NCI-H69 (cell line): ENCODE measurements around the gene BLOC1S5.
A peak's percentile ranks its signal among the peaks of the same experiment; 100 is the strongest.

ENCODE experiments used
- DNase-seq: peaks from one replicate; lab custom pipeline; 2025; lab: John Stamatoyannopoulos, UW

Gene BLOC1S5, protein sequence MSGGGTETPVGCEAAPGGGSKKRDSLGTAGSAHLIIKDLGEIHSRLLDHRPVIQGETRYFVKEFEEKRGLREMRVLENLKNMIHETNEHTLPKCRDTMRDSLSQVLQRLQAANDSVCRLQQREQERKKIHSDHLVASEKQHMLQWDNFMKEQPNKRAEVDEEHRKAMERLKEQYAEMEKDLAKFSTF

DNA sequence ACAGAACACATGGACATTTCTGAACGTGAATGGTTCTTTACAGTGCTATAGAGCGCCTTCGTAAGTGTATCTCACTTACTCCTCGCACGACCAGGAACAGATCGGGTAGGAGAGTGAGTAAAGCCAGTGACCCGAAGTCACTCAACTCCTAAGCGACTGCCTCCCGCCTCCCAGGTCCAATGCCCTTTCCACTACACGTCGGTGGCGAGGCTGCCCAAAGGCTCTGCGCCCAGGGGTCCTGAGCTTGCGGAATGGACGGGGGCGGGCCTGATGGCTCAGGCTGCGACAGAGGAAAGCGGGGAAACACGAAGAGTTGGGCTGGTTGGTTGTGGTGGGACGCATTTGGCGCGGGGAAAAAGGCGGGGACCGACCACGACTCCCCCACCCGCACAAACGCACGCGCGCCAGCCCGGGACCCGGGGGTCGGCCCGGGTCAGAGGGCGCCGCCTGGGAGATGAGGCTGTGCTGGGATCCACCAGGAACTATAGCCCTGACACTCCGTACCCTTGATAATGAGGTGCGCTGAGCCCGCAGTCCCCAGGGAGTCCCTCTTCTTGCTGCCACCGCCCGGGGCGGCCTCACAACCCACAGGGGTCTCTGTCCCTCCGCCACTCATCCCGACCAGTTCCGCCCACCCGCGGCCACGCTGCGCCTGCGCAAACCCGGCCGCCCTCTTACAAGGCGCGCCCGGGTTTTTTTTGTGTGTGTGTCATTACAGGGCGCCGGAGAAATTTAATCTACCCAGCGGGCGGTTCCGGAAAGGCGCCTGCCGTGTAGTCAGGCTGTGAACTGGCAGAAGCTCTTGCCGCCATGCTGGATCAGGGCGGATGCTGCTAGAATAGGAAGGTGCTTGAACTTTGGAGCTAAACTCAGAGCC lies at the start of gene BLOC1S5:
Gene BLOC1S5, minus strand, starts transcription at position 629 of the 877 bp plus-strand sequence. Its CDS starts 13 bp downstream, at position 616.
- DNase-seq = peak; percentile 100

DNA sequence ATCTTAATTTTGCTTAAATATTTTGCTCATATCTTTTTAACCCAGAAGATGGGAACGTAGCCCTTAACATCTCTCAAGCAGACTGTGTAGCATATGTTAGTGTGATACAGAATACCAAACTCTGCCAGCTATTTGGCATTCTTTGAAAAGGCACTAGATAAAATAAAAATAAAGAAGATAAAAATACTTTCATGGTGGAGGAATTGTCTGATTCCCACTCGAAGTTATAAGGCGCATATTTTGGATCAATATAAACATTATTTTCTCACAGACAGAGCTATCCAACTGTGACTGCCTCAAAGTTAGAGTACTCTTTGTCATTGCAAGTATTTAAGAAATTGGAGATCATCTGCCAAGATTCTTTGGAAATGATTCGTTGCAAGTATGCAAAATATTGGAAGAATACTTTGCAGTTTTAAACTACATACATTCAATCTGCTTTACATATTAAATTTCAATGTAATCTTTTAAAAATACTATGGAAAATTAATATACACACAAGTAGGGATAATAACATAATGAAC lies 49.0 kb upstream of the BLOC1S5 start:
- DNase-seq = no peak

DNA sequence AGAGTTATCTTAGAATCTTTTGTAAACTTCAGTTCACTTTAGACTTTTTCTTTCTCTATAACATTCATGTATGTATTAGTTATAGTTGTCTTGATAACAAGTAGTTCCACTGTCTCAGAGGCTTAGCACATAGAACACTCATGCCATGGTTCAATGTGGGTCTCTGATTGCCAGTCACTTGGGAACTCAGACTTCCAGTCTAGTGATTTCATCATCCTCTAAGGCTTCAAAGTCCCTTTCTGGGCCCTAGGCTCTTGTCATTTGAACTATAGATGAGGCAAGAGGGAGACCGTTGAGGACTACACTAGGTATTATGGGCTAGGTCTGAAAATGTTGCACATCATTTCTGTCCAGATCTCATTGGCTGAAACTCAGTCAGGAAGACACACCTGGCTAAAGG lies 46.5 kb upstream of the BLOC1S5 start:
- DNase-seq = no peak

DNA sequence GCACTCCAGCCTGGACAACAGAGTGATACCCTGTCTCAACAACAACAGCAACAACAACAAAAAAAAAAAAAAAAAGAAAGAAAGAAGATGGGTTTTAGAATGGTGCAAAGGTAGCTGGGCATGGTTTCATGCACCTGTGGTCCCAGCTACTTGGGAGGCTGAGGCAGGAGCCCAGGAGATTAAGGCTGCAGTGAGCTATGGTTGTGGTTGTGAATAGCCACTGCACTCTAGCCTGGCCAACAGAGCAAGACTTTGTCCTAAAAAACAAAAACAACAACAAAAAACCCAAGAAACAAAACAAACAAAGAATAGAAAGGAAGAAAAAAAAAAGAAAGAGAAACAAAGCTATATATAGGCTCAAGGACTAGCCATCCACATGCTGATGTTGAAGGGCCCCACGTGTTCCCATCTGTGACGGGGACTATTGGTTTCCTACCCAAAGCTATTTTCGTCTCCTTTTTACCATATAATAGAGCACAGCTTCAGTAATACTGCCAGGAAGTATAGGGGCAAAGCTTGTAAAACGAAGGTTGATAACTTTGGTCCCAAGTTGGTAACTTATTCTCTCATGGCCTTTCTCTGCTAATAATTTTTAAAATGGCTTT lies 46.0 kb upstream of the BLOC1S5 start:
- DNase-seq = no peak

DNA sequence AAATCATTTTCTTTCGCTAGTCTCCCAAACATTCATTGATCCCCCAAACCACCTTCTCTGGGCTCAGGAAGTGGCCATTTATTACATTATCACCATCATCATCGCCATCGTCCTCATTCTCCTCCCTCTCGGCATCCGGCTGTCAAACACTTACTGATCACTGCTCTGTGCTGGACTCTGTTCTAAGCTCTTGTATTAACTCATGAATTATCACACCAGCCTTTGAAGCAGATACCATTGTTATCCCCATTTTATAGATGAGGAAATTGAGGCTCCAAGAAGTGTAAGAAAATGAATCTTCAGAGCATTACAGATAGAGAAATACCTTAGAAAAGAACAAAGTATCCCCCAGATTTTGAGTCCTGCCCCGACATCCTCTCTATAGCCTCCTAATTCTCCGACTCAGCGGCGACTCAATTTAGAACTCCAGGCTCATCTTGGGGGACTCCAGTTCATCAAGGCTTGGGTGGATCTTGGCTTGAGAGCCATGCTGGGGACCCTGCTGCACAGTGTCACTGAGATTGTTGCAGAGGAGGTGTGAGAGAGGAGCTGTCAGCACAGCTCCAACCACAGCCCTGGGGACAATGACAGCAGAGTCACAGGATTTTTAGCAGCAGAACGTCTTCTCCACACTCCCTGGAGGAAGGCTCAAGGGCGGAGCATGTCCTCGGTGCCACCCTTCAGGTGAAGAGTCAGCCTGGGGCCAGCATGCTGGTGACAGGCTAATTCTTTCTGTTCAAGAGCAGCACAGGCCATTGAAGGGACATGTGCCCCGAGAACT lies 44.8 kb upstream of the BLOC1S5 start:
- DNase-seq = no peak

DNA sequence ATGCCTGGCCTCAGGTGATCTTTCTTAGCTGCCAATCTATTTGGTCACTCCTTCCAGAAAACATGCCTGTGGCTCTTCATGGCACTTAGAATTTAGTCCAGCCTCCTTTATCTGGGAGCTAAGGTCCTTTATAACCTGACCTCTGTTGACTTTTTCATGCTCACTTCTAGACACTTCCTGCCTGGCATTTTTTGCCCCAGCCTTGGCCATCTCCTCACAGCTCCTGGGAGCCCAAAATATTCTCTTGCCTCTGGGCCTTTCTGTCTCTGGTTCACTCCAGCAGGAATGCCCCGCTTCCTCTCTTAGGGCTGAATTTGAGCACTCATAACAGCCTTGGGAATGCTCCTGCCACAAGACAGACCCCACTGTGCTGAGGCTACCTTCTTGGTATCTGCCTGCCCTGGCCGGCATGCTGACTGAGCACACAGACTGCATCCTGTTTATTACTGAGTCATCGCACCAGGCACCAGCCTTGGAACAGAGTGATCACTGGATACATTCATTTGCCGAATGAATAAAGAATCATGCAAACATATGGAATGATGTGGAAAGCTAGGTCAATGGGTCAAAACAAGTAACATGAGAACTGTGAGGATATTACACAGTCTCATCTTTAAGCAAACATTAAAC lies 44.0 kb upstream of the BLOC1S5 start:
- DNase-seq = peak; percentile 43

DNA sequence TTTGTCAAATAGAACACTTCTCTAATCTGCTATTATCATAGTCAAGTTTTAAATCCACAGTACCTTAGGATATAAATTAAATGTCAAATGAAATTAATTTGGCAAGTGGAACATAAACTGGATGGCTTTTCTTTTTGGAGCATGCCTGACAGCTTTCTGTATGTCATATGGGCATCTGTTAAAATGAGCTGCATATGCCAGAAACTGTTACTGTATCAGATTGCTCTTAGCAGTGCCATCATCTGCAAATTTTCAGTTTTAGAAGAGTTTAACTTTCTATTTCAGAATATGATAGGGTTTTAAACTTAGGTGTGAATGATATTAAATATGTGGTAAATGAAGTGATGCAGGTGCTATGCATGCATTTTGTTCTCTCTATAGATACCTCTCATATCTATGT lies 41.6 kb upstream of the BLOC1S5 start:
- no peak for DNase-seq

DNA sequence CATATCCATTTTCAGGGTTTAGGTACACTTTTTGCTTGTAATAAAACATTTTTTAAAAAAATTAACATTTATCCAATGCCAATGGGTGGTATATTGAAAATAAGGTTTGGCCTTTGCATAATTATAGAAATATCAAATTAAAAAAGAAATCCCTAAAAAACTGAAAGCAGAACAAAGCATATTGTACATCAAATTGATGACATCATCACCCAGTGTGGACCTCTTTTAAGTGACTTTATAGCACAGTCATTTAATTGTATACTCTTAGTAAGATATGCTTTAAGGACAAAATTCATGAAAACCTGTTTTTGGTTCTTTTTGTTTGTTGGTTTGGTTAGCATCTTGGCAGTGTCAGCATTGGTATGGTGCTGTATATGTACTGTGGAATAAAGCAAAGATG lies 39.5 kb upstream of the BLOC1S5 start:
- no peak for DNase-seq

DNA sequence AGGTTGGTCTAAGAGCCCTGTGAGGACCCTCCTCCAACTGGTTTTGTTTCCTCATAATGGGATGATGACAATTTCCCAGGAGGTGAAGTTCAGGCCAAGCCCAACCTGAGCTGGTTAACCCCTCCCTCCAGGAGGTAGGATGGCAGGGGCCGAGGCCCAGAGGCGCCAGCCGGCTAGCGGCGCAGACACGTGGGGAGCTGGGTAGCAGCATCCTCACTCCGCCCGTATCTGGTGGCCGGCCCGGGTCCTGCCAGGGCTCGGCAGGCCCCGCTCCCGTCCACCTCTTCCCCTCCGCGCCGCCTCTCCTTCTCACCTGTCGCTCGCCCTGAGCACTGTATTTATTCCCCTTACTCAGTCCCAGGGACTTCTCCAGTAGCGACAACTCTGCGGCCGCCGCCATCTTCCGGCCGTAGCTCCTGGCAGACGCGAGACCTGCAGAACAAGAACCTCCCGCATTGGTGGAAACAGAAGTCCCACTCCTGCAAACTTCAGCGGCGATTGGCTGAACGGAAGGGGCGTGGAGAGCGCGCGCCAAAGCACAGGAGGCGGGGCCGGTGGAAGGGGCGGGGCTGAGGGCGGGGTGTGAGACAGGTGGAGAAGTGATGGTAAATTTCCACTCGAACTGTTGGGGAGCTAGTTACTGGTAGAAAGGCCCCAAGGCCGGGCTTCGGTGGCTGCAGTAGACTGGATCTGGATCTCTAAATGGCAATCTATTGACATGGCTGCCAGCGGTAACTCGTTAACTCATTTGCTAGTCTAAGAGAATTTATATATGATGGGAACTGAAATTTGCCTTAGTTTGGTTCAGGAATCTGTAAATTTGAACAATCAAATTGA lies 38.2 kb upstream of the BLOC1S5 start, which contains the start of gene EEF1E1:
Gene EEF1E1, minus strand, starts transcription at position 427 of the 837 bp plus-strand sequence. Its CDS starts 27 bp downstream, at position 400.
- peak; percentile 98 for DNase-seq

DNA sequence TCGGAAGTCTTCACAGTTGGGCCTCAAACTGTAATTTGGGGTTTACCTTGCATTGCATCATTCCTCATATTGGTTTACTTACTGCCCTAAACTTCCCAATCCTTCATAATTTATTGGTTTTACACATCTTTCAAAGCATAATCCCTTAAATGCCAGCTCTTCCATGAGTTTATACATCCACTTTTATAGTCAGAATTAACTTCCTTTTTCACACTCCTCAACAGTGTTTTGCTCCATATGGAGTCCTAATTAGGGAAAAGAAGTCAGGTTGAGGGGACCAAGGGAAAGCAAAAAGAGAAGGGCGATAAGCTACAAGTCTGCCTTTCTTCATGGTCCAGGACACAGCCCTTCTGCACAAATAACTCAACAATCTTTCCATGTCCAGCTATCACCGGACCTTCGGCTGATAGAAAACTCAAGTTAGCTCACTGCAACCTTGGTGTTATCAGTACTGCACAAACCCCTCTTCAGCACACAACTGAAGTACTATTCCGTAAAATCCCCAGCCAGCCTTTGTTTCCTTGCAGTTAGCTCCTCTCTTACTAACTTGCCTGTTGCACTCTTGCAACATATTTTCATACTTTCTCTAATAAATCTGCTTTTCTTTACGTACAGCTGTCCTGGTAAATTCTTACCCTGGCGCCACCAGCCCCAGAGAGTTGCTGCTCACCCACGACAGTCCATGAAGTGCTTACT lies 36.1 kb upstream of the BLOC1S5 start:
- DNase-seq = no peak

DNA sequence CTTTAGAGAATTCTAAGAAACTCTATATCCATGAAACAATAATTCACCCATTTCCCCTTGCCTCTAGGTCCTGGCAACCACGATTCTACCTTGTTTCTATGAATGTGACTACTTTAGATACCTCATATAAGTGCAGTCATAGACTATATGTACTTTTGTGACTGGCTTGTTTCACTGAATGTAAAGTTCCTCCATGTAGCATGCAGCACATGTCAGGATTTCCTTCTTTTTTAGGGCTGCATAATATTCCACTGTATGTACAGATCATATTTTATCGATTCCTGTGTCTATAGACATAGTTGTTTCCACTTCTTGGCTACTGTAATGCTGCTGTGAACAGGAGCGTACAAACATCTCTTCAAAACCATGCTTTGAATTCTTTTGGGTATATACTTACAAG lies 26.5 kb upstream of the BLOC1S5 start:
- DNase-seq = no peak

DNA sequence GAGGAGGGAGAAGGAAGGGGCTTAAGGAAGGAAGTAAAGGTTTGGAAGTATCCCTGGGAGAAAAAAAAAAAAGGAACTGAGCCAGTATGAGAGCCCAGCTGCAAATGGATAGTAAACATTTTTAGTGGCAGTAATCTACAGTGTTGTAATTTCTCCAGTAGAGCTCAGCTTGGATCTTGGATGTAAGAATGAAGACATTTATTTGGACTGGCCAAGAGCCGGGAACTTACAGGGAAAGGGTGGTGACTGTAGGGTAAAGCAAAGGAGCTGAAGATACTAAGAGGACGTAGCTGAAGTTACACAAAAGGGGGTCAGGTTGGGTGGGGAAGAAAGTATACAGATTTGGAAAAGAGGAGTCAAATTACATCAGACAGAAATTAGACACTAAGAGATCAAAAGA lies 24.7 kb upstream of the BLOC1S5 start:
- DNase-seq = no peak

DNA sequence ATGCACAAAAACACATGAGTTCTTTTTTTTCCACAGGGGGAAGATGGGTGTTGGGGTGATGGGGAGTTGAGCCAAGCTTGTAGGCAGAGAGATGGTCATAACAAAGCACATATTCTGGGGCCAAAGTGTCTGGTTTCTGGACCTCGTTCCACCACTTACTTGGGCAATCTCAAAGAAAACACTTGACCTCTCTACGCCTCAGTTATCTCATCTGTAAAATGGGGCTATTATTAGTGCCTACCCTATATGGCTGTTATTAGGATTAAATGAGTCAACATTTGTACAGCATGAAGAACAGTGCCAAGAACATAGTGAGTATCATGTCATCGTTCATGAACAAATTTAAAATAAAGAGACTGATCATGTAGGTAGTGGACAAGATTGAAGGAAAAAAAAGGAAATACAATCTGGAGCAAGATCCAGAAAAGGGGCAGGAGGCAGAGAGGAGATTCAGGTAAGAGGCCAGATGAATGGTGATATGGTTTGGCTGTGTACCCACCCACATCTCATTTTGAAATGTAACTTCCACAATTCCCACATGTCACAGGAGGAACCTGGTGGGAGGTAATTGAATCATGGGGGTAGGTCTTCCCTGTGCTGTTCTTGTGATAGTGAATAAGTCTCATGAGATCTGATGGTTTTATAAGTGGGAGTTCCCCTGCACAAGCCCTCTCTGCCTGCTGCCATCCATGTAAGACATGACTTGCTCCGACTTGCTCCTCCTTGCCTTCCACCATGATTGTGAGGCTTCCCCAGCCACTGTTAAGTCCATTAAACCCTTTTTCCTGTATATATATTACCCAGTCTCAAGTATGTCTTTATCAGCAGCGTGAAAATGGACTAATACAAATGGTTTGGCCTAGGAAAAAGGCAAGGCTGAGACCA lies 23.9 kb upstream of the BLOC1S5 start:
- no peak for DNase-seq

DNA sequence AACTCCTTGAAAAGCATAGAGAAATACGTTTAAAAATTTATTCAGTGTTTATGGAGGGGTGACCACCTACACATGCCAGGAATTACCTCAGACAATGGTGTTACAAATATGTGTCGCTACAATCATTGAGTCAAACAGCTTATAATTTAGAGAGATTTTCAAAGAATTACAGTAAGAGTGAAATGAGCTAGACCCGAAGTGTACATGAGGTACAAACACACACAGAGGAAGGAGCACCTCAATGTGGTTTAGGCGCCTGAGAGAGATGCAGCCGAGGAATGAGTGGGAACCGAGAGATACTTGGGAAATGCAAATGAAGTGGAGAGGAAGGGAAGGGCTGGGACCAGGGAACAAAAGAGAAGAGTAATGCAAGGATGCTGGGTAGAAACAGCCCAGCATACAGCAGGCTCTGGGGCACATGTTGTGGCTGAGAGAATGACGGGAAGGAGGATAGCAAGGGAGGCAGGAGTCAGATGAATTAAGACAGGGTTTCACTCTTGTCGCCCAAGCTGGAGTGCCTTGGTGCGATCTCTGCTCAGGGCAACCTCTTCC lies 22.6 kb upstream of the BLOC1S5 start:
- DNase-seq = no peak

DNA sequence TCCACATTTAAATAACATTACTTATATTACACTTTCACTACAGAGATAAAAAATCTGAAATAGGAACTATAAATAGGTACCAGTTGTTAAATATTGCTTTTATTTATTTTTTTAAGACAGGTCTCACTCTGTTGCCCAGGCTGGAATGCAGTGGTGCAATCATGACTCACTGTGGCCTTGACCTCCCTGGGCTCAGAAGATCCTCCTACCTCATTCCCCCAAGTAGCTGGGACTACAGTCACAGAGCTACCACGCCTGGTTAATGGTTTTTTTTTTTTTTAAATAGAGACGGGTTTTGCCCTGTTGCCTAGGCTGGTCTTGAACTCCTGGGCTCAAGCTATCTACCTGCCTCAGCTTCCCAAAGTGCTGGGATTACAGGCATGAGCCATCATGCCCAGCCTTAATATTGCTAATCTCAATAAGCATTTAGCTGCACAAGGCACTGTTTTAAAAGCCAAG lies 20.9 kb upstream of the BLOC1S5 start:
- DNase-seq = peak; percentile 43

DNA sequence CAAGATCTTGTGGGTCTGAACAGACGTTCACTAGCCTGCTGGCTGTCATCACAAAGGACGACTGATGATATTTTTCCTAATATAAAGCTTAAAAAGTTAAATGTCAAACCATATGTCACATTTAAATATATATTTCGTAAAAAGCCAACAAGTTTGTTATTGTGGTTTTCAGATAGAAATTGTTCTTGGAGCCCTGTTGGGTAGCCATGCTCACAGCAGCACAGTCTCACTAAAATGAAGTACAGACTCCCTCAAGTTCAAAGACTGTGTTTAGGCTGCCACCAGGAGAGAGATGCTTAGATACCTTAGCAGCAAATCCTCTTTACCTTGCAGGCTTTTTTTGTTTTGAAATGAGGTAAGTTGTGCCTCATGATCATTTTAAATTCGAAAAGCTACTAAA lies 20.4 kb upstream of the BLOC1S5 start:
- DNase-seq = no peak

DNA sequence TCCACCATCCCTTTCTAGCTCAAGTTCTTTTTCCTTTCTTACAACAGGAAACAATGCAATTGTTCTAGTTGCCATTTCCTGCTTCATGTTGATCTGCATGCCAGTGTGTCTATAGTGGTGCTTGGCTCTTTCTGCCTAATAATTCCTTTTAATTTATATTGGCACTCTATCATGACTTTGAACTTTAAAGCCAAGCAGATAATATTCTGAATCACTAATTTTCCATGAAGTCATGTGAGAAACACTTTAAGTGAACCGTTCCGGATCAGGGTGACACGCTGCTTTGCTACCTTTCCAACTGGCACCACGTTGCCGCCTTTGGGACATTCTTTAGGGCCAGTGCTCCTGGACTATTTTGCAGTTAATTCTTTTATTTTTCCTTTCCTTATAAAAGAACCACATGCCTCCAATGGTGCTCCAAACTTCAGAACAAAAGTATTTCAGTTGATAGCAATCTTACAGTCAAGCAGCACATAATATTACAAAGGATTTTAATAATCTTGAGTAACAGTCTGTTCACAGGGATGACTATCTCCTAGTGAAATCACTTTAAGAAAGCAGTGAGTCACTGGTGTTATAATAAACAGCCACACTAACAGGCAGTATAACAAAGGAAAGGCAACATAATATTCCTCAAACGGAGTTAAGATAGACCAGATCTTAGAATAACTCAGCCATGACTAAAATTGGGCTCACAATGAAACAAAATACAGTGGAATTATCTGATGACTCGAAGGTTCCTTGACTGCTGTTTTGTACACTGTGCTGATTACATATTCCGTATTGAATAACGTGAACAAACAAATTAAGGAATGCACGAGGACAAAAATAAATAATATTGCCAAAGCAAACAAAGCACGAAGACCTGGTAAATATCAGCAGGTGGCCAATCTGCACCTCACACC lies 19.0 kb upstream of the BLOC1S5 start:
- DNase-seq = peak; percentile 88
